Stimulated activated CD4-positive, alpha-beta T cell treated with anti-CD3 and anti-CD28 coated beads, Interleukin-15, amount 100 ng/mL, for 24 hours (primary cell): ENCODE results near the gene TROAP.
"Not testable (repeated sequence)": the region's sequence is repeated elsewhere in the genome, so short reads cannot be mapped to it uniquely, and the experiment has no call there.

Experiments used
- DNase-seq: peaks from one replicate; pipeline ENCODE4 v3.0.0-alpha.2; 2020

The TROAP gene

GRCh38 chr12:49322708-49323523, at the start of gene TROAP:
Gene TROAP (plus strand): TSS chr12:49323255. CDS start chr12:49323609, 354 bp downstream.
- peak; percentile 98 for DNase-seq

- DNase-seq: no peak
These were observed 49.2 kb upstream of the TROAP start for GRCh38 chr12:49273726-49274395.

- DNase-seq: no peak
These were observed 48.5 kb upstream of the TROAP start for GRCh38 chr12:49274396-49275069.

- no peak for DNase-seq
These were observed 46.5 kb upstream of the TROAP start for GRCh38 chr12:49276304-49277290.

GRCh38 chr12:49277466-49277865, 45.6 kb upstream of the TROAP start:
- DNase-seq: no peak

GRCh38 chr12:49279706-49280159, 43.3 kb upstream of the TROAP start:
- DNase-seq: no peak

GRCh38 chr12:49280545-49280944, 42.5 kb upstream of the TROAP start:
- not testable (repeated sequence) for DNase-seq

- DNase-seq: no peak
These were observed 40.8 kb upstream of the TROAP start for GRCh38 chr12:49282302-49282701.

GRCh38 chr12:49282740-49283375, 40.2 kb upstream of the TROAP start:
- DNase-seq: not testable (repeated sequence)

GRCh38 chr12:49283541-49284429, 39.3 kb upstream of the TROAP start:
- no peak for DNase-seq

- no peak for DNase-seq
These were observed 38.4 kb upstream of the TROAP start for GRCh38 chr12:49284672-49285071.

GRCh38 chr12:49287876-49288275, 35.2 kb upstream of the TROAP start:
- DNase-seq: no peak

- peak; percentile 75 for DNase-seq
These were observed 34.6 kb upstream of the TROAP start for GRCh38 chr12:49288412-49288853.

- DNase-seq: no peak
These were observed 34.0 kb upstream of the TROAP start for GRCh38 chr12:49288922-49289555.

- no peak for DNase-seq
These were observed 30.4 kb upstream of the TROAP start for GRCh38 chr12:49292729-49293055.

GRCh38 chr12:49293056-49293956, 29.7 kb upstream of the TROAP start:
- no peak for DNase-seq

GRCh38 chr12:49294086-49294803, 28.8 kb upstream of the TROAP start:
- DNase-seq: no peak

GRCh38 chr12:49294804-49295081, 28.3 kb upstream of the TROAP start:
- no peak for DNase-seq
